GM12892 (cell line): ENCODE measurements around the gene PLEKHG3.

Source experiments
- POLR2A ChIP-seq: IDR thresholded peaks from 2 replicates; pipeline ENCODE4 v1.6.1; 2011; ENCODE audit warnings: low read depth, low read length, control low read depth
- POLR2AphosphoS5 ChIP-seq: IDR thresholded peaks from 2 replicates; pipeline ENCODE4 v1.6.1; 2011; ENCODE audit warnings: low read depth, low read length, control low read depth

DNA sequence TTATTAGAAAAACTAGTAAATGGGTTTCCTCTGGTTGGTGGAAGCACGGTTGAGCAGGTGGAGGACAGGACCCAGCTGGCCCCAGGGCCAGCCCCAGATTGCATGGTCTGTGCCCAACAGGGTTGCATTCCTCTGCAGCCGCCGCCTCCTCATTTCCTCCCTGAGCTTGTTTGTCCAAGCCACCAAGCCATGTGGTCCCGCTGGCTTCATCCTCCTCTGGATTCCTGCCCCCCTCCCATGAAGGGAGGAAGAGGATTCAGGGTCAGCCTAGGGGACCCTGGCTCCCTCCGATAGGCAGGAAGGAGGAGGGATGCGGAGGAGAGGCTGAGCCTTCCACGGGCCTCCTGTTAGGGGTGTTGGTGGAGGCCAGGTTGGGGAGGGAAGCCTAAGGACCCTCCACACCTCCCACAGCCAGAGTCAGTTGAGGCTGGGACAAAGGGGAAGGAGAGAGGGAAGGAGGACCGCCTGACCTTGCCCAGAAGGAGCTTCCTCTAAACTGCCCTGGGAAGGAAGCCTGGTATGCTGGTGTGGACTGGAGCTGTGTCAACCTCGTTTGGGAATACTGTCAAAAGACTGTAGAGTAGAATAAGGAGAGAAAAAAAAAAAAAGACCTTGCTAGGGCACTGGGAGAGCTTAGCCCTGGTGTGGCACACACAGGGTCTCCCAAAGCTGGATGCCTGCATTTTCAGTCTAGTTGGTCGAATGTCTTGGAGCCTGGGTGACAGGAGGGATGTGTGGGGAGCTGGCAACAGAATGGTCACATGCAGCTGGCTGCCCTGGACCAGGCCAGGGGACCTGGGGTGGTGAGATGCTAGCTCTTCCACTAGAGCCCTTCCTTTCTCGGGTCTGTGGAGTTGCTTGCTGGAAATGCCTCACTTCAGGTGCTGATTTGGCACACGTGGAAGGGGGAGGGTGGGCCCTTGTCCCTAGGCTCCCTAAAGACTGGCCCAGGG, 42.4 kb downstream of the PLEKHG3 start:
- no peak for TF ChIP-seq POLR2A
- TF ChIP-seq POLR2AphosphoS5, result no peak
